GM19035 (cell line): ENCODE results near the gene NUDT9.
"Not testable (repeated sequence)": the region's sequence is repeated elsewhere in the genome, so short reads cannot be mapped to it uniquely, and the experiment has no call there.

ENCODE experiments used
- ATAC-seq: cut with Tn5 transposase; IDR thresholded peaks from one replicate; pipeline ENCODE4 v1.9.1; 2021; ENCODE audit not compliant: unreplicated experiment

Gene NUDT9

DNA sequence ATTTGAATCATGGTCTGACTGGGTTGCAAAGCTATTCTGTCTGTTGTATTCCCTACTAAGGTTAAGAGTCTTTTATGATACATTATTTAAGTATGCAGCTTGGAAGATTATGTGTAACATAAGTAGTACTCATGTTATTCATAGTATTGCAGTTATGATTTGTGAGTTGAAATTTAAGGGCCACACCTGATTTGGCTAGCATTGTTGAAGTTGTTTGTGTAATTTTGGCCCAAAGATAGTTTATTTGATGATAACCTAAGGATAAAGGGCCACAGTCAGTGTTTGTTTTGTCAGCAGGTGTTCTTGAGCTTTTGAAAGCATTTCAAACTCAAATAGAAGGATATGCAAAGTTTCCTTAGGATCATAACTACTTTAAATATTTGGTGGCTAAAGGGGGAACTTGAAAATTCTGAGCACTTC, 38.9 kb downstream of the NUDT9 start:
- no peak for ATAC-seq

DNA sequence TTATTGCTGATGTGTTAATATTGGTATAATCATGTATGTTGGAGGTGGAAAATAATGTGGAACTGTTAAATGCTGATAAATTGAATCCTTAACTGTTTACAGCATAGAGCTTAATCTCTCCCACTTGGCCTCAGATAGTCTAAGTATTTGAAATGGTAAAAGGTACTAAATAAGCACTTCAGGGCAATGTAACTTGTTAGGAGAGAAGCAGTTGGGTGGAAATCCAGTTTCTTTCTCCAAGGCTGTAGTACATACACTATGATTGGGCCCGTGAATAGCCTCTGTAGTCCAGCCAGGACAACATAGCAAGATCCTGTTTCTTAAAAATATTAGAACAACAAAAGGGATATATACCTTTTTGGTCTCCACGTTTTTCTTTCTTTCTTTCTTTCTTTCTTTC, 39.7 kb downstream of the NUDT9 start:
- no peak for ATAC-seq

DNA sequence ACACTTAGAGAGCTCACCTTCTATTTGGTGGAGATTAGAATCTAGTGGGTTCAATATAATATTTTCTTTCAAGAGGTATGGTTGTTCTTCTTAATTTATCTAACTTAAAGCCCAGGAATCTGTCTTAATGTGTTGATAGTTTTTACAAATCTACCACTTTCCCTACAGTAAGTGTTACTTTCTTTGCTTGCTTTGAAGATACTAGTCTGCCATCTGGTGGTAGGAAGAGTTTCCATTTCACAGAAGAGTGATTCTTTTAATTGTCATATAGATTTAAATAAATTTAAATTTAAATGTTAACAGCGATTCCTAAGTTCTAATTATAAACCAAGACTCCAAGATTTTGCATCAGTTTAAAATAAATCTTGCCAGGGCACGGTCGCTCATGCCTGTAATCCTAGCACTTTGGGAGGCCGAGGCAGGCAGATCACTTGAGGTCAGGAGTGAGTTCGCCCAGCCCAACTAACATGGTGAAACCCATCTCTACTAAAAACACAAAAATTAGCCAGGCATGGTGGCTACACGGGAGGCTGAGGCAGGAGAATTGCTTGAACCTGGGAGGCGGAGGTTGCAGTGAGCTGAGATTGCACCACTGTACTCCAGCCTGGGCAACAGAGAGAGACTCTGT, 43.5 kb downstream of the NUDT9 start:
- peak; percentile 55 for ATAC-seq

DNA sequence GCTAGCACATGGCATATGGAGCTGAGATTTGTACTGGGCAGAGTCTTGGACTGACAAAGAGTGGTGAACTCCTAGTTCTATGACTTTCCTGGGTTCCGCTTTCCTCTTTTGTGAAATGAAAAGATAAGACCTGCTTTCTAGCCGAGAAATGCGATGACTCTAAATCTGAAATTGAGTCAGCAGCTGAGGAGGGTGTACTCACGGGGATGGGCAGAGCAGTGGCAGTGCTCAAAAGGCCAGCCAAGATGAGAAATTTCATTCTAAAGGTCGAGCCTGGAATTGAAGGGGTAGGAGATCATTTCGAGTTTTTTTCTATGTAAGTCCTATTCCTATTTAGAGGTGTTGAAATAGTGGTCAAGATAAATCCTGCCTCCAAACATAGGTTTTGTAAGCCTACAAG, 47.0 kb downstream of the NUDT9 start:
- ATAC-seq, result no peak

DNA sequence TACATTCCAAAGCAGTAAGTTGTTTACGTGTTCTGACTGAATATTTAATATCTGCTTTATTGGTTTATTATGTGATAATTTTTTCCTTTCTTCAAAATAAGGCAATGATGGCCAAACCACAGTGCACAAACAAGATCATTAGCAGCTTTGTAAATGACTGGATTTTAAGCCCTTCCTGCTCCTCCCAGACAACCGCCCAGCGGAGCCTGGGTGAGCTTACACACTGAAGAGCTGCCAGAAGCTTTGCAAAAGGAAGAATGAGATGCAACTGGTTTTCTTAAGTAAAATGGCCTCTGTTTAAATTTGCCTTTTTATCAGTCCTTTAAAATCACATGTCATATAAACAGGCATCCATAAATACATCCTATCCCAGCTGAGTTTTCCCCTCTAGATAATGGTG, 54.6 kb downstream of the NUDT9 start:
- ATAC-seq, result no peak

DNA sequence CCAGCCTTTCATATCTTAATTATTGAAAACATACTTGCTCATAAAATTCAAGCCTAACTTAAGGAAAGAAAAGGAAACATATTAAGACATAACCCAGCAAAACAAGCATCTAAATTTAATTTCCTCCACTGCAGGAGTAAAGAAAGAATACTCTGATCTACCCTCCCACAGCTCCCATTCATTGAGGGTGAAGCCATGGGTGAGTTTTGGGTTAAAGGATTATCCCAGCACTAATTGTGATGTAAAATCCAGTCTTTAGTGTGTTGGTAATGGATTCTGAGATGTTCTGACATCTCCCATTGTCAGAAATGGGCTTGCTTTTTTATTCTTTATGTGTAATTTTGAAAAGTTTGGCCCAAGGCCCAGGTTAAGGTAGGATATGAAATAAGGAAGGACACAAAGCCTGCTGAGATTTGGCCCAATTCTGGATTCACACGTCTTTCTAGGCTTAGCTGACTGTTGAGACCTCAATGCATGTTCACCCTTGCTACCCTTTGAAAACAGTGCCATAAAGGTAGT, 56.4 kb downstream of the NUDT9 start:
- ATAC-seq, result no peak

DNA sequence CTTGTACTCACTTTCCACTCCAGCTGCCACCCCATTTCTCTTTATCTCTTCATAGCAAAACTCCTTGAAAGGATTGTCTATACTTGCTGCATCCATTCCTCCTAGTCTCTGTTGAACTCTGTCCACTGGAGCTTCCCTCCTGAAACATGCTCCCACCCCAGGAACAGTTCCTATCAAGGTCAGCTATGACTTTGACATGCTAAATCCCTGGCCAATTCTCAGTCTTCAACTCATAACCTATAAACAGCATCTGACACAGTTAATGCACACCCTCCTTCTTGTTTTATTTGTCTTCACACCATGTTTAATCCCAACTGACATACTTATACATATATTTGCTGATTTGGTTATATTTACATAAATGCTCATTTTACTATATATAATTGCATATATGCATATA, 59.0 kb downstream of the NUDT9 start:
- no peak for ATAC-seq

DNA sequence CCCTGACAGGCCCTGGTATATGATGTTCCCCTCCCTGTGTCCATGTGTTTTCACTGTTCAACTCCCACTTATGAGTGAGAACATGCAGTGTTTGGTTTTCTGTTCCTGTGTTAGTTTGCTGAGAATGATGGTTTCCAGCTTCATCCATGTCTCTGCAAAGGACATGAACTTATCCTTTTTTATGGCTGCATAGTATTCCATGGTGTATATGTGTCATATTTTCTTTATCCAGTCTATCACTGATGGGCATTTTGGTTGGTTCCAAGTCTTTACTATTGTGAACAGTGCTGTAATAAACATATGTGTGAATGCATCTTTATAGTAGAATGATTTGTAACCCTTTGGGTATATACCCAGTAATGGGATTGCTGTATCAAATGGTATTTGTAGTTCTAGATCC, 60.9 kb downstream of the NUDT9 start:
- ATAC-seq, result not testable (repeated sequence)

DNA sequence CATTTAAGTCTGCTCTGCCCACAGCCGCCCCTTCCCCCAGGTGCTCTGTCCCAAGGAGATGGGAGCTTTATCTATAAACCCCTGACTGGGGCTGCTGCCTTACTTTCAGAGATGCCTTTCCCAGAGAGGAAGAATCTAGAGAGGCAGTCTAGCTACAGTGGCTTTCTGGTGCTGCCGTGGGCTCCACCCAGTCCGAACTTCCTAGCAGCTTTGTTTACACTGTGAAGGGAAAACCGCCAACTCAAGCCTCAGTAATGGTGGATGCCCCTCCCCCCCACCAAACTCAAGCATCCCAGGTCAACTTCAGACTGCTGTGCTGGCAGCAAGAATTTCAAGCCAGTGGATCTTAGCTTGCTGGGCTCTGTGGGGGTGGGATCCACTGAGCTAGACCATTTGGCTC, 66.3 kb downstream of the NUDT9 start:
- ATAC-seq, result not testable (repeated sequence)

DNA sequence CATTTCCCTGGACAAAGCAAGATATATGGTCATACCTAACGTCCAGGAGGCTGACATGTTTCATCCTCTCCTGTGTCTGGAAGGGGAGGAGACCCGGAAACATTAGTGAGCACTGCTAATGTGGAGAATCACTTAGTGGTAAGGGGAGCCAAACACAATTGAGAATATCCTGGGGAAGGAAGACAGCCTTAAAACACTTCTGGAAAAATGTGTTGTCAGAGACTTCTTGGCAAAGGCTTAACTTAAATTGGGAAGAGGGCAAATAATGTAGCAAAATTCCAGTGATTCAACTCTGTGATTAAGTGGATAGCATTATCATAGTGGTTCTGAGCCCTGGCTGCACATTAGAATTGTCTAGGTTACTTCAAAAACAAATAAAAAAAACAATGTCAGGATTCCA, 67.3 kb downstream of the NUDT9 start:
- no peak for ATAC-seq

DNA sequence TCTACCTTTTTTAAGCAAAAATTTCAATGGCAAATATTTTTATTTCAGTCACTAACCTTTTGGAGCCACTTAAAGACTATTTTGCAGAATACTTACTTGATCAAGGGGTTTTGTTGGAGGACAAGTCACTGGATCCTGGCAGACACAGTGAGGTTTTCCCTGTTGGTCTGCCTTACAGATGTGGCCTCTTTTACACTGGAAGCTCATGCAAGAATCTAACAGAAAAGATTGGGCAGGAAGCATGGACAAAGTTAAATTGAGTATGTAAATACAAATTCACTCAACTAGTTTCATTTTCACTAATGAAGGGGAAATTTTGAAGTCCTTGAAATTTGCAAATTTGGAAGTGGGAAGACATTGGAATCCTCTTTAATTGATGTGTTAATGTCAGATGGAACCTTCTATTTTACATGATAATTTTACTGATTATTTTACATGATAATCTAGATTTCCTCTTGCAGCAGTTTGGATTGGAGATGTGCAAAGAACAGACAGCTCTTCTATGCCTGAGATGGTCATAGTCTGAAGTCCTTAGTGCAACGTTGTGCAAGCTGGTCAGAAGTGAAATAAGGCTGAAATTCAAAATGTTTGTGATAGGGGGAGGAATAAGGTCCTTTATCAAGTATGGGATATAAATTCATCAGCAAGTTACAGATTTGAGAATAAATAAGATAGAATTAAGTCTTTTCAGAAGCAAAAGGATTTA, 68.4 kb downstream of the NUDT9 start:
- ATAC-seq, result no peak

DNA sequence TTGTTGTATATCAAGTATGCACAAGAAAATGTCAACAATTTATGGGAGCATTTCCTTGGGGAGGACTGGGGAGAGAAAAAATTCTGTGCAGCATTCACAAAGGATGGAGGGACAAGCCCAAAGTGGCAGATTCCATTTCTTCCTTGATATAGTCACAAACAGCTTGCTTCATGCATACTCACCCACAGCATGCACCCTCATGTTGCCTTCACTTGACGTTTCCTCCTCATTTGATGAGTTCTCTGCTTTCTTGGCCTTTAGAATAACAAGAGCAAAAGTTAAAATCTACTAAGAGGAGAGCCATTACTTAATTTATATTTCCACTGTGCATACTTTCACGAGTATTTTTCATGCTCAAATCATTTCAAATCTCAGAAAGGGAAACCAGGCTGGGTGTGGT, 69.1 kb downstream of the NUDT9 start:
- no peak for ATAC-seq

DNA sequence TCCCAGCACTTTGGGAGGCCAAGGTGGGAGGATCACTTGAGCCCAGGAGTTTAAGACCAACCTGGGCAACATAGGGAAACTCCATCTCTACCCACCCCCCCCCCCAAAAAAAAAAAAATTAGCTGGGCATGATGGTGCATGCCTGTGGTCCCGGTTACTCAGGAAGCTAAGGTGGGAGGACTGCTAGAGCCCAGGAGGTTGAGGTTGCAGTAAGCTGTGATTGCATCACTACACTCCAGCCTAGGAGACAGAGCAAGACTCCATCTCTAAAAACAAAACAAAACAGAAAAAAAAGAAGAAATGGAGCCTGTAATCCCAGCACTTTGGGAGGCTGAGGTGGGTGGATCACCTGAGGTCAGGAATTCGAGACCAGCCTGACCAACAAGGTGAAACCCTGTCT, 69.5 kb downstream of the NUDT9 start:
- ATAC-seq, result not testable (repeated sequence)

DNA sequence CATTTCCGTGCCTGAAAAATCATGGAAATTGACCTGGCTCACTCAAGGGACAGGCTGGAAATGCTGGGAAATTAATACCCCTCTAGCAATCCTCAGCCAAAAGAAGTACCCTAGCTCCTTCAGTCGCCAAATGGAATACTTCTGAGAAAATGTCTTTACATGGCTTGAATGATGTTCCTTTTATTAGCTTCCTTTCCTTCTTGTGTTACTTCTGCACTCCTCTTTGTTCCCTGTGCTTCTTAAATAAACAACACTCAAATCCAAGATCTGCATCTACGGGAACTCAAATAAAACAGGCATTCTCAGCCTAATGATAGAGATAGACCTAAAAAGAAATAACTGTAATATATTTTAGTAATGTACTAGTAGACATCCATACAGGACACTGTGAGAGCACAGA, 70.7 kb downstream of the NUDT9 start:
- ATAC-seq, result no peak

DNA sequence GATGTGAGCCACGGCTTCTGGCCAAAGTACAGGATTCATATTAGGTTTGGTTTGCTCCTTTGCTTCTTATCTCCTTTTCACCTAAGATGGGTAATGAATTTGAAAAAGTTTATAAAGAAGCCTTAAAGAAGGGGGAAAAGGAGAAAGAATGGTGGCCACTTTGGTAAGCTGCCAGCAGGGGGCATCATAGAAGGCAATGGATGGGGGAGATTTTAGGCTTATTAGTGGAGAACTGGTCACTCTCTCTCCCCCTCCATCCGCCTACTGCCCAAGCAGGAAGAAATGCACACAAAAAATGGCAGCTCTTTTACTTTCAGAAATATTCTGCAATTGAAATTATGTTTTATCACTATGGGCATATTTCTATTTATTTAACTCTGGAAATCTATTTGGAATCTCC, 74.8 kb downstream of the NUDT9 start:
- no peak for ATAC-seq

DNA sequence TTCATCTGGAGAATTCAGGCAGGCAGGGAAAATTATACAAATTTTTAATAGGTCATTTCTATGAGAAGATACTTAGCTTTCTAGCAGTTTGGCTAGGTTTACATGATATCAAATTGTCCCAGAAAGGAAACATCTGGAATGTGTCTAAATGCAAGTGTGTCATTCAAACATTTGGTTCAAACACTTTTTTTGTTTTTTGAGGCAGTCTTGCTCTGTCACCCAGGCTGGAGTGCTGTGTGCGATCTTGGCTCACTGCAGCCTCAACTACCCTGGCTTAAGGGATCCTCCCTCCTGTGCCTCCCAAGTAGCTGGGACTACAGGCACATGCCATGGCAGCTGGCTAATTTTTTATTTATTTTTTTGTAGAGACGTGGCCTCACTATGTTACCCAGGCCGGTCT, 75.2 kb downstream of the NUDT9 start:
- ATAC-seq, result no peak

DNA sequence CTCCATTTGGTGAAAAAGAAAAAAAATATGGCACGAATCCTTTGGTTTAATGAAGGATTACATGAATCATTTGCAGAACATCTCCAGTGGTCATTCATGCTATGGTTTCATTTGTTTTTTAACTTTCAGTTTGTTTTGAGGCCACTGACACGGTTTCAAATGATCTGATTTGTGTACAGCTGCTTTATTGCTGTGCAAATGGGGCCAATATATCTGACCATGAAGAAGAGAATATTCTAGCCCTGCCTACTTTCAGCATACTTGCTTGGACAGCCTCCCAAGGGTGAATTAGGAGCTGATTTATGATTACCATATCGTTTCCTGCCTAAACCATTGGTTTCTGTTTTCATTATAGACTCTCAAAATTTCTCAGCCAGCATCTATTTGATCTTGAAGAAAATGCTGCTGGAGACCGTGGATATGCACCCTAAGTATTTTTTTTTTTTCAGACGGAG, 76.1 kb downstream of the NUDT9 start:
- peak; percentile 43 for ATAC-seq

DNA sequence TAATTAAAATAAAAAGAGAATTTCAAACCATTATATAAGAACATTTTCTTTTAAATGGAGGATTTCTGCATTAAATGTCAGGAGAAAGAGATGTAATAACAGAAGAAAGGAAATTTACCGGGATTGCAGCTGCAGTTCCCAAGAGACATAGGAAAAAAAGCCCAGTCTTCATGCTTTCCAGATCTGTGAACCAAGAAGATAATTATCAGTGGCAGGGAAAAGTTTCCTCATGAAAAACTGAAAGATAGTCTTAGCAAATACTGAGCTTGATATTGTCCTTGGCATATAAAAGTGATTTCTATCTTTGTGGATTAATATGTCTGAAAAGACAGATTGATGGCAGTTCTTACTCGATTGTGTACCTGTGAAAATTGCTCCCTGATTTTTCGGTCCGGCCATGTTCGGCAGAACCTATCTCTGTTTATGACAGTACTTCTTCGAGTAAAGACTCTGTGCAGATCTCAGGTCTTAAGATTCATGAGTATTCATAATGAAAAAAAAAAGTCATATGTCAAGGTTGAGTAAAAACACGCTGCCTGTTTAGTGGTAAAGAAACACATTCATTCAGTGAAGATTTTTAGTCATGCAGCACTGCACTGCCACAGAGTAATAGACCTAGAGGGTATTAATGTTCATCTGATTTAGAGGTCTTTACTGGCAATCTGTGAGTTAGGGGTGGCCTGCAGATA, 77.2 kb downstream of the NUDT9 start:
- peak; percentile 81 for ATAC-seq

DNA sequence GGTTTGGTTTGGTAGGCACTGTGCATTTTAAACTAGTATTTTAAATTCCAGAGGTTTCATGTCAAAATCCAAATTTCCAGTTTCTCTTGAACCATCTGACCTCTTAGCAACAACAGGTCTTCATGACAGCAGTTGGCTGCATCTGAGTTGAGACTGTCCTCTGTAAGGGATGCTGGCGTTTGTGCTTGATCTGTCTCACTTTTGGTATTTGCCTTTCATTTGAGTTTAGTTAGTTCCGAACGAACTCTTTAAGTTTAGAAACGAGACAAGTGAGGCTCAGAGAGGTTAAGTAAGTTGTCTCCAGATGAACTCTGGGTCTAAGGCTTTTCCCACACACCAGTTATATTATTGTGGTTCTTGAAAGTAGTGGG, 77.7 kb downstream of the NUDT9 start:
- peak; percentile 46 for ATAC-seq

DNA sequence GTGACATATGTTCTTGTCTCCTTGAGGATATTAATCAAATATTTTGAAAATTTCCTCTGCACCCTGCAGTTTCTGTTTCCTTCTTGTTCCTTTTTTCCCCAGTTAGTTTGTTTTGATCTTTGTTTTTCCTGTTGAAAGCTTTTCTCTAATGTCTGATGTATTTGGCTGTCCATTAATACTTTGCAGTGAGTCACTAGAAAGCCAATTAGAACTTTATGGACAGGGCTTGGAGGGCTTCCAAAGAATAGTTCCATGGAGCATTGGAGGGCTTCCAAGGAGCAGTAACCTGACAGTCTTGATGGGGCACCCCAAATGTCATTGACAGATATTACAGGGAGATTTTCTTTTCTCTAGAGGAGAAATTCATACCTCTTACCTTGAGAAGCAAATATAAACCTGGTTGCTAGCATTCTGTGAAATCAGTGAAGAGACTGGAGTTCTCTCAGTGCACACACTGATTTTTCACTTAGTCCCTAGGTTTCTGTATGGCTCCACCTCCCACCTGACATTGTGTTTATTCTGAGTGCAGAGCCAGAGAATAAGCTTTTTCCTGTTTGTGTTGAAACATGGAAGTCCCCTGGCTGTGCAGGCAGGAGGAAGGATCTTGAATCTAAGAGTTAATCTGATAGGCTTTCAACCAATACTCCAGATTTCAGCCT, 80.3 kb downstream of the NUDT9 start:
- ATAC-seq, result no peak

DNA sequence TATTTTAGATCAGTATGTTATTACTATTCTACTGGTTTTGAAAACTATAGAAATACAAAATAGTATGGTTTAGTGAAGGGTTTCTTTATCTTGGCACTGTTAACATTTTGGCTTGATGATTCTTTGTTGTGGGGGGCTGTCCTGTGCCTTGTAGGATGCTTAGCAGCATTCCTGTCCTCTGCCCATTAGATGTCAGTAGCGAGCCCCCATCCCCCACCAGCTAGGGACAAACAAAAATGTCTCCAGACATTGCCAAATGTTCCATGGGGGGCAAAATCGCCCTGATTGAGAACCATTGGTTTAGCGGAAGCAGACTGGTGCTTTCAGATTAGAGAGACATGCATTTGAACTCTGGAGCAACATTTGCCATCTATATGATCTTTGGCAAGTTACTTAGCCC, 83.5 kb downstream of the NUDT9 start:
- no peak for ATAC-seq
